ENCODE data around the gene CNTNAP2. TPM values are rescaled to one million over a fixed set of nuclear protein-coding genes. Genes with fewer than 3 reads are reported as not detected.

The CNTNAP2 gene
- total RNA-seq, 2 experiments from 2014 or later: not detected

DNA sequence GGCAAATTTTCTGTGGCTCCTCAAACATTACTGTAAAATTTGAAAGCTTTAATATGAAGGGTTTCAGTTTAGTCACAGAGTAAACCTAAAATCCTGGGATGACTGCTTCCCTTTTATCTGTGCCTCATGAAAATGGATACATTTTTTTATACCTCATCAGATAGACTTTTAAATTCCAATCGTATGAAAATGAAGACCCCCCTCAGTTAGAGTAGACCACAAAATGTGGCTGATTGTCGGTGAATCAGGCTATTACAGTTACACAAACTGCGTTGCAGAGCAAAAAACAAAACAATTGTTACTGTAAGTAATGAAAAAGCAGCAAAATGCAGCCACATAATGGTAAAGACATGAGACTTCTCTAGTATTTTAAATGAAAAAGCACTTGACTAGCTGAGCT is 296.2 kb downstream of the CNTNAP2 start:
- POLR2A ChIA-PET: no interaction called here
- CTCF ChIA-PET: no interaction called here

- ChIA-PET POLR2A (no interaction called here), CTCF (interaction anchor here (0.6 kb wide), 1 partner anchor 1821 kb away, joined by 5 read pairs; no protein-coding TSS in a partner anchor)
These were observed 297.8 kb downstream of the CNTNAP2 start for GRCh38 chr7:146414373-146414772.

DNA sequence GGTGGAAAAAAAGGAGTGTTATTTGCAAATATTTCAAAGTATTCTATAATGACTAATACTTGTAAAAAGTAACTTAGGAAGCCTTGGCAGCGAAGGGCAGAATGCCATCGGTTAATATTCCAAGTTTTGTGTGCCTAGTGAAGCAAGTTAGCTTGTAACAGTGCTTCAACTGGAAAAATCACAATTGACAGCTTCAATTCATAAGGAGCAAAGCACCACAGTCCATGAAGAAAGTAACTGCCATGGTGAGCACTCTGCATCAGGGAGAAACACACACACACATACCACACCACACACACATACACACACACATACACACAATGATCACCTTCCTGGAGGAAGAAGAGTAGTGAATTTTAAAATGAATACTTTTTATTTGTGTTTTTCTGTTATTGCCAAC is 298.3 kb downstream of the CNTNAP2 start:
- POLR2A ChIA-PET: no interaction called here
- CTCF ChIA-PET: no interaction called here

- ChIA-PET CTCF (no interaction called here), POLR2A (no interaction called here)
These were observed 300.6 kb downstream of the CNTNAP2 start for GRCh38 chr7:146417176-146417575.

DNA sequence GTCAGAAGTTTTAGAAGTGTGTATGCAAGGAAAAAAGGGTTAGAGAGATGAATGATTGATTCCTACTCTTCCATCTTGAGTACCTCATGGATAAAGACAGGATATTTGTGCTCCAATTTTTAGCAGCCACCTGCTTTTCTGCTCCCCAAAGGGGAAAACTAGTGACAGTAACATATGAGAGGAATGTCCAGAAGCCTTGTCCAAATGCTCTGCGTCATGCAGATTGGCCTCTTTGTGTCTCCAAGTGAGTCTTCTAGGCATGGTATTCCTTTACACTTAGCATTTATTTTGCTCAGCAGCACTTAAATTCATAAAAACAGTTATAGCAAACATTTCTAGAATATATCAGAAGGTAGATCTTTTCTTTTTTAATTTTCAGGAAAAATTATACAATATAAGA is 306.8 kb downstream of the CNTNAP2 start:
- ChIA-PET CTCF (no interaction called here), POLR2A (no interaction called here)

GRCh38 chr7:146424084-146424483 is 307.5 kb downstream of the CNTNAP2 start:
- CTCF ChIA-PET: no interaction called here
- POLR2A ChIA-PET: no interaction called here

DNA sequence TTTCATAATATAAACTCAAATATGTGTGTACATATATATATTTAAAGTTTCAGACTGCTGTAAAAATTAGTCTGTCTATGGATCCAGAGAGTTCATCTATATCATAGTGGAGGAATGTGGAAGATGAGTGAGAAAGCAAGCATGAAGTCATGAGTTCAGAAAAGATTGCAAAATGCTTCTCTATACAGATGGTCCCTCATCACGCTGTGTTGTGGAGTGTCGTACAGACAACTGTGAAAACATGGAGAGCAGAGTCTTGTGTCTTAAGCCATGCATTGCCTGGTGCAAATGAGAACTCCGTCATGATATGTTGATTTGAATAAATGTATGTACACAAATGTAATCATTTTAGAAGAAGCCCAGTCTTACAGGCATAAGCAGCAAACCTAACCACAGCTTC is 316.9 kb downstream of the CNTNAP2 start:
- CTCF ChIA-PET: no interaction called here
- POLR2A ChIA-PET: no interaction called here

DNA sequence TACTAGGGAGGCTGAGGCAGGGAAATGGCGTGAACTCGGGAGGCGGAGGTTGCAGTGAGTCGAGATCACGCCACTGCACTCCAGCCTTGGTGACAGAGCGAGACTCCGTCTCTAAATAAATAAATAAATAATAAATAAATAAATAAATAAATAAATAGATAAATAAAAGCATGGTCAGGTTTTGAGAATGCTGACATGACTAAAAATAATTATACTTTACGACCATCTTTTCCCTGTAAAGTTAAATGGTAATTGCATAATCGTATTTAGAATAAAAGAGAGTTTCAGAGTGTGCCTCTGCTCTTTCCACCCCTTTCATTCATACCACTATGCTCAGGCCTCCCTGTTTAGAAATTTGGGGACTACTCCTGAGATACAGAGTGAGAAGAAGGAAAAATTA is 326.5 kb downstream of the CNTNAP2 start:
- ChIA-PET POLR2A (no interaction called here), CTCF (no interaction called here)

GRCh38 chr7:146449625-146450024 is 333.0 kb downstream of the CNTNAP2 start:
- CTCF ChIA-PET: no interaction called here

DNA sequence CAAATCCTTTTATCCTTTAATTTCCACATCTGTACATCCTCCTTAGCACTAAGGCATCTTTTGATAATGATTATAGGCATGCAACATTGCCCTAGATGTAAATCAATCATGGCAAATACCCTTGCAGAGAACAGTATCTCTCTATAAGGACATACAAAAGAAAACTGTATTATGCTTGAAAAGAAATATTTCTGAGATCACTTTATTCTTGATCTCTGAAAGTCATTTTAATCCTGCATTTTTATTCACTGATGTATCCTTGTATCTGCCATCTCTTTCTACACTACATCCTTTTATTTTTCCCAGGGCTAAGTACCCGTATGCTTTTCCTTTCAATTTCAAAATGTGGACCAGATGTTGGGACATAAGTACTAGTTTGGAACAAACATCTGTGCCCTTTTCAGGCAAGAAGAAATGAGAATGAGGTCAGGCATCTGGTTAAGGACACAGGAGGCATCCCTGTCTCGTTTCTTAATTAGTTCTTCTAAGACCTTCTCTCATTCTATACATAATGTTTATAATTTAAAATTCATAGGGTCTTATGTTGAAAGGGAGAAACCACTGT is 338.6 kb downstream of the CNTNAP2 start:
- POLR2A ChIA-PET: no interaction called here

More at GRCh38 chr7:146449625-146450024, 333.0 kb downstream of the CNTNAP2 start:
- POLR2A ChIA-PET: no interaction called here

GRCh38 chr7:146479040-146479439 is 362.4 kb downstream of the CNTNAP2 start:
- ChIA-PET CTCF (no interaction called here), POLR2A (no interaction called here)

More for the DNA sequence above, 338.6 kb downstream of the CNTNAP2 start:
- CTCF ChIA-PET: no interaction called here

GRCh38 chr7:146486519-146486918 is 369.9 kb downstream of the CNTNAP2 start:
- POLR2A ChIA-PET: no interaction called here
- CTCF ChIA-PET: no interaction called here

DNA sequence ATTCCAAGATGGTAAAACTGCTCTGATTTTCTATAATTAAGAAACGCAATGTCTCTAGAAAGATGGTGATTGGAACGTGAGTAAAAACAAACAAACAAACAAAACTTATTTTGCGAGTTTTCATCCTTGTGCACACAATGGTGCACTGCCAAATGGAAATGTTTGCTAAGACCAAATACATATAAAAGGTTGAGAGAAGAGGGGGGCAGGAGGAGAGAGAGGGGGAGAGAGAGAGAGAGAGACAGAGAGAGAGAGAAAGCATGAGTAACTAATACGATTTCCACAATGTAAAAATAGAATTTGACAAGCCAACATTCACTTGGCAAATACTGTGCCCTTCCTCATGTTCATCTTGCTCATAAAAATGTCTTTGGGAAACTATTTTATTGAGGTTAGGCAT is 375.4 kb downstream of the CNTNAP2 start:
- POLR2A ChIA-PET: no interaction called here
- CTCF ChIA-PET: no interaction called here

DNA sequence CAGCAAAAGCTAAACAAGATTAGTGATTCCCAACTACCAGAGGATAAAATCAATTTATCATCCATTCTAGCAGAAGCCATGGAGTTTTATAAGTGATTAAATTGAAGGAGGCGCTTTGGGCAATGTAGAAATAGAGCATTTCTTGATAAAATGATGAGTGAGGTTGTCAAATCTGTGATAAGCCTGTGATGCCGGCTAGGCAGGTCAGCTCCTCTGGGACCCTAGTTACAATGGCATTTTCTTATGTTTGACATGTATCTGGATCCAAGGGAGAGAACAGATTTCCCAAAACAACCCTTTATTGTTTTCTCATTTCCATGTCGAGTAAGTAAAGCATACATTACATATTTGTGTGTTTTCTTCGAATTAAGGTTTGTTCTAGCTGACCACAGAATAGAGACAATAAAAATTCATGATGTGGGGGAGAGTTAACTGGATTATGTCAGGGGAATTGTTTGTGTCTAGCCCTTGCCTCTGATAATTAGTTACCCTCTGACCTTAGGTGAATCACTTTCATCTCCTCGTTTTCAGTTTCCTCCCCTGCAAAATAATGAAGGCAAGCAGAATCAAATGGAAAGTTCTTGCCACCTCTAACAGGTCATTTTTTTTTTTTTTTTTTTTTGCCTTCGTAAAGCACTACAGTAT is 378.5 kb downstream of the CNTNAP2 start:
- ChIA-PET POLR2A (no interaction called here), CTCF (interaction anchor here (0.7 kb wide), 1 partner anchor 38 kb away, joined by 3 read pairs; no protein-coding TSS in a partner anchor)

DNA sequence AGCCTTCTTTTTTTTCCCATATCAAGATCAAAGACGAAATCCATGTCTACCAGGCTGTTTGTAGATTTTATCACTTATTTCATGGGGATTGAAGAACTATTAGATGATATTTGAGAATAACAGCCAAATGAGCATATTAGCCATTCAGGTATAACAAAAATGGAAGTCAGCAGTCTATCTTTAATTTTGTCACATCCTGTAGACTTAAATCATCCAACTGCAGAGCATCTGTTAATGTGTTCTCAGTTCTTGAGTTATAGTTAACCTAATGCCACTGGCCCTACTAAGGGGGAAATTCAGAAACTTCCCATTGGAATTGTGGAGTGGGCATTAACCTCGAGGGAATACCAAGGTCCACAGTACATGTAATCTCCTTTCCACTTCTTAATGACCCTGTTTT is 380.1 kb downstream of the CNTNAP2 start:
- ChIA-PET POLR2A (no interaction called here), CTCF (no interaction called here)

GRCh38 chr7:146499970-146500369 is 383.4 kb downstream of the CNTNAP2 start:
- CTCF ChIA-PET: no interaction called here
- POLR2A ChIA-PET: no interaction called here

DNA sequence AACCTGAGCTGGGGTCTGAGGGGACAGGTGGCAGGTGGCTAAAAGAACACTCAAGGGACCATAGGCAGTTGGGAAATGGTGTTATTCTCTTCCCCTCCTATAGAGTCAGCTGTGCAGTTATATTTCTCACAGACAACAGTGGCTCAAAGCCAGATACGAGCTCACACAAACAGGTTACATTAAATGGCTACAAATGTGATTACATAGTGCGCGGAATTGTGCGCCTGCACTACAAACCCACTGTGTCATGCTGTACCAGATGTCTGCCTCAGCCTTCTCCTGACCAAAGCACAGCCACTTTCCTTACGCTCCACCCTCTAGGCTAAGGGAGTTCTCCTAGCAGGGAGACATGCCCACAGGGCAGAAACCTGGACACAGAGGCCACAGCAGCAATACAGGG is 387.2 kb downstream of the CNTNAP2 start:
- ChIA-PET POLR2A (no interaction called here), CTCF (no interaction called here)

GRCh38 chr7:146510088-146510680 is 393.6 kb downstream of the CNTNAP2 start:
- ChIA-PET POLR2A (no interaction called here), CTCF (no interaction called here)

DNA sequence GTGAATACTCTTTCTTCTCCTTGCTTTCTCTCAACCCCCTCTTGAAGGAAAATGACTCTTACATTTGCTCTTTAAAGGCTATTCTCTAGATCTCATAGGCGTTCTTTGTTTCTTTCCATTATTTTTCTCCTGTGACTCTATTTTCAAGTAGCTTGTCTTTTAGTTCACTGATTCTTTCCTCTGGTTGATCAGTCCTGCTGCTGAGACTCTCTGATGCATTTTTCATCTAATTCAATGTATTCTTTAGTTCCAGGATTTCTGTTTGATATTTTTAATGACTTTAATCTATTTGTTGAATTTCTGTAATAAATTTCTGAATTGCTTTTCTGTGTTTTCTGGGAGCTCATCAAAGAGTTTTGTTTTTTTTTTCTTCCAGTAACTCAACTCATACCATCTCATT is 397.7 kb downstream of the CNTNAP2 start:
- ChIA-PET CTCF (no interaction called here), POLR2A (no interaction called here)

DNA sequence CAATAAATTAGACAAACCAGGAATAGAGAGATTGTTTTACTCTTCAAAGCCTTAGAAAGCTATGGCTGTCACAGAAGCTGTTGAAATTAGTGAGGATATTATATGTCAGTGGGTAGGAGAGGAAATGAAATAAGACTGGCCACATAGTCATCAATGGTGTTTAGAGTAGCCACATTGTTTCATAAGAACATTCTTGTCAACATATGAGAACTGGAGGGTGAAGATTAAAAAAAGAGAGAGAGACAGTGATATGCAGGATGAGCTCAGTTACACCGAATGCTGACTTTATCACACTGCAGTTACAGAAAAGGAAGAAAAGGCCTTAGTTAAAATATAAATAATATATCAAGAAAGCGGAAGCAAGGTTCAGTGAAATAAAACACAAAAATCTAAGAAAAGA is 412.0 kb downstream of the CNTNAP2 start:
- ChIA-PET POLR2A (no interaction called here), CTCF (no interaction called here)

DNA sequence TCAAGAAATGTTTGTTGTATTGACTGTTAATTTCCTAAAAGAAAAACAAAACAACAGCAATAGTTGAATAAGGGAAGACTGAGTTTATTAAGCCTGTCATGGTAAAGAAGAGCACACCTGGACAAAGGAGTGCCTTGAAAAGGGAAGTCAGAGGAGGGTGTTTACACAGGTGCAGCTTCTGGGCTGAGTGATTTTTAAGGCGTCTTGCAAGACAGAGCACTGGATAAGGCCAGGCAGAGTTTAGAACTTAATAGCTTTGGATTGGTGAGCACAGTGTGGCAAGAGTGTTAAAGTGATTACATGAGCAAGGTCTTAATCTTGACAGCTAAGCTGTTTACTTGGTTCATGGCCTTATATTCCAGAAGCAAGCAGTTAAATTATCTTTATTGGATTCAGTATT is 423.2 kb downstream of the CNTNAP2 start:
- POLR2A ChIA-PET: no interaction called here
- CTCF ChIA-PET: no interaction called here

GRCh38 chr7:146542101-146542500 is 425.5 kb downstream of the CNTNAP2 start:
- CTCF ChIA-PET: no interaction called here
- POLR2A ChIA-PET: no interaction called here

Data from activated CD8-positive, alpha-beta memory T cell treated with anti-CD3 and anti-CD28 coated beads for 36 hours (primary cell).